SK-N-MC (cell line): ENCODE measurements around the gene PON2.

Experiments used
- EZH2 ChIP-seq: fragments of 200-600 bp; sonication (generic); IDR thresholded peaks from one replicate; pipeline ENCODE4 v1.6.1; 2017; ENCODE audit warnings: antibody characterized with exemption
- POLR2AphosphoS5 ChIP-seq: IDR thresholded peaks from 2 replicates; pipeline ENCODE4 v1.6.1; 2012; ENCODE audit warnings: mild to moderate bottlenecking, low read depth, low read length, borderline replicate concordance

- TF ChIP-seq POLR2AphosphoS5 (no peak), EZH2 (no peak)
Measured at GRCh38 chr7:95446618-95447017, 11.8 kb upstream of the PON2 start.
